Gastroesophageal sphincter (tissue), 3 donors: Measurements from ENCODE around the gene MTHFD1L.

Experiments
- CTCF ChIP-seq, 4 experiments: fragments of 200-600 bp in 2 of 4; fragments of 450-650 bp in 2 of 4; sonication (generic) in 1 of 4; IDR thresholded peaks; one replicate each; pipeline ENCODE4 v1.5.1; 2017 to 2019; ENCODE audit warnings: antibody characterized with exemption in 4 of 4, mild to moderate bottlenecking in 2 of 4, moderate library complexity in 2 of 4
- POLR2A ChIP-seq, 2 donors: fragments of 450-650 bp; IDR thresholded peaks; one replicate each; pipeline ENCODE4 v1.6.1; 2017; ENCODE audit warnings: antibody characterized with exemption in 2 of 2, mild to moderate bottlenecking in 2 of 2, moderate library complexity in 1 of 2
- POLR2AphosphoS5 ChIP-seq: sonication (generic); formaldehyde crosslinking; IDR thresholded peaks from one replicate; pipeline ENCODE4 v1.6.1; 2017; ENCODE audit warnings: antibody characterized with exemption

GRCh38 chr6:151068761-151069312, 203.3 kb downstream of the MTHFD1L start:
- TF ChIP-seq POLR2A (IDR thresholded peaks at IDR 0.05), result no peak
- no peak for TF ChIP-seq CTCF (IDR thresholded peaks at IDR 0.05)
- no peak for TF ChIP-seq POLR2AphosphoS5
